Neuron (in vitro differentiated cells): Measurements from ENCODE around the gene VSIG10L2.

Source experiments
- H2AFZ ChIP-seq: one replicate; pipeline ENCODE4 v1.6.1; 2013; ENCODE audit warnings: low read depth, mild to moderate bottlenecking, inconsistent platforms, low read length, moderate library complexity
- H3K27me3 ChIP-seq: one replicate; pipeline ENCODE4 v1.6.1; 2013; ENCODE audit warnings: low read length; ENCODE audit not compliant: insufficient read depth
- H3K36me3 ChIP-seq: one replicate; pipeline ENCODE4 v1.6.1; 2013; ENCODE audit warnings: low read length; ENCODE audit not compliant: insufficient read depth
- H3K4me1 ChIP-seq: one replicate; pipeline ENCODE4 v1.6.1; 2013; ENCODE audit warnings: low read length; ENCODE audit not compliant: insufficient read depth
- H3K4me3 ChIP-seq: 2 replicates; pipeline ENCODE4 v1.5.1; 2013; ENCODE audit warnings: mild to moderate bottlenecking, low read length, moderate library complexity
- H3K9me3 ChIP-seq: one replicate; pipeline ENCODE4 v1.6.1; 2013; ENCODE audit warnings: low read length

The VSIG10L2 gene

GRCh38 chr11:125999234-125999880 is 53.5 kb downstream of the VSIG10L2 start:
- Histone ChIP-seq H3K27me3 (no peaks in the 10 kb centered on the region), H3K4me3 (no peak overlapping the region), H3K4me1 (peaks cover 12% of the 10 kb centered on the region), H3K9me3 (no peaks in the 10 kb centered on the region), H3K36me3 (peaks cover 9% of the 10 kb centered on the region), H2AFZ (no peak overlapping the region)

GRCh38 chr11:126002181-126002580 is 56.3 kb downstream of the VSIG10L2 start:
- Histone ChIP-seq H2AFZ (no peak overlapping the region), H3K9me3 (no peaks in the 10 kb centered on the region), H3K36me3 (peaks cover 5% of the 10 kb centered on the region), H3K4me1 (peaks cover 4% of the 10 kb centered on the region), H3K27me3 (no peaks in the 10 kb centered on the region), H3K4me3 (no peak overlapping the region)
